ENCODE measurements around the gene MRPS6.

Gene MRPS6

GRCh38 chr21:34055615-34056014, 17.8 kb upstream of the MRPS6 start:
- no peak for DNase-seq
- intact Hi-C loops (cut with DNase I) = no loop called here

GRCh38 chr21:34061983-34062382, 11.4 kb upstream of the MRPS6 start:
- no peak for DNase-seq
- intact Hi-C loops (cut with DNase I) = no loop called here

- no peak for DNase-seq
- intact Hi-C loops (cut with DNase I) = no loop called here
These were observed 8.4 kb upstream of the MRPS6 start for GRCh38 chr21:34065027-34065426.

GRCh38 chr21:34071683-34072082, 1.7 kb upstream of the MRPS6 start:
- intact Hi-C loops (cut with DNase I) = loop anchor here (5.0 to 10.0 kb wide), 3 partner anchors 127 to 276 kb away; no protein-coding TSS in a partner anchor

GRCh38 chr21:34072145-34073031, 990 bp upstream of the MRPS6 start:
- intact Hi-C loops (cut with DNase I) = loop anchor here (5.0 to 10.0 kb wide), 3 partner anchors 128 to 275 kb away; no protein-coding TSS in a partner anchor
- DNase-seq = peak in 24 of 42 donors; percentile 5 to 74 (median 30)

More at GRCh38 chr21:34071683-34072082, 1.7 kb upstream of the MRPS6 start:
- DNase-seq = no peak

- intact Hi-C loops (cut with DNase I) = loop anchor here (5.0 to 10.0 kb wide), 3 partner anchors 128 to 273 kb away; no protein-coding TSS in a partner anchor
- peak in 37 of 42 donors; percentile 10 to 74 (median 37) for DNase-seq
These were observed 438 bp downstream of the MRPS6 start for GRCh38 chr21:34073749-34074282.

GRCh38 chr21:34074283-34075090, 1.1 kb downstream of the MRPS6 start:
- intact Hi-C loops (cut with DNase I) = loop anchor here (5.0 to 10.0 kb wide), 3 partner anchors 128 to 273 kb away; no protein-coding TSS in a partner anchor
- DNase-seq = peak in 4 of 42 donors; percentile 4 to 45 (median 22)

- intact Hi-C loops (cut with DNase I) = loop anchor here (10.0 kb wide), 1 partner anchor 130 kb away; no protein-coding TSS in a partner anchor
- no peak for DNase-seq
These were observed 1.7 kb downstream of the MRPS6 start for GRCh38 chr21:34075091-34075425.

- no peak for DNase-seq
- intact Hi-C loops (cut with DNase I) = loop anchor here (10.0 kb wide), 1 partner anchor 131 kb away; no protein-coding TSS in a partner anchor
These were observed 2.6 kb downstream of the MRPS6 start for GRCh38 chr21:34075760-34076660.

- intact Hi-C loops (cut with DNase I) = loop anchor here (10.0 kb wide), 1 partner anchor 132 kb away; no protein-coding TSS in a partner anchor
- DNase-seq = no peak
These were observed 3.5 kb downstream of the MRPS6 start for GRCh38 chr21:34076835-34077234.

GRCh38 chr21:34077888-34078287, 4.5 kb downstream of the MRPS6 start:
- DNase-seq = no peak
- intact Hi-C loops (cut with DNase I) = loop anchor here (10.0 kb wide), 1 partner anchor 133 kb away; no protein-coding TSS in a partner anchor

- no peak for DNase-seq
- intact Hi-C loops (cut with DNase I) = loop anchor here (10.0 kb wide), 1 partner anchor 134 kb away; no protein-coding TSS in a partner anchor
These were observed 5.5 kb downstream of the MRPS6 start for GRCh38 chr21:34078915-34079314.

- intact Hi-C loops (cut with DNase I) = no loop called here
- DNase-seq = no peak
These were observed 7.3 kb downstream of the MRPS6 start for GRCh38 chr21:34080710-34081109.

GRCh38 chr21:34082769-34083168, 9.4 kb downstream of the MRPS6 start:
- intact Hi-C loops (cut with DNase I) = no loop called here
- DNase-seq = no peak

GRCh38 chr21:34083357-34083756, 10.0 kb downstream of the MRPS6 start:
- intact Hi-C loops (cut with DNase I) = no loop called here
- no peak for DNase-seq

GRCh38 chr21:34085129-34085528, 11.8 kb downstream of the MRPS6 start:
- intact Hi-C loops (cut with DNase I) = no loop called here
- DNase-seq = no peak

- intact Hi-C loops (cut with DNase I) = no loop called here
- no peak for DNase-seq
These were observed 13.5 kb downstream of the MRPS6 start for GRCh38 chr21:34086887-34087306.

GRCh38 chr21:34088752-34089151, 15.4 kb downstream of the MRPS6 start:
- no peak for DNase-seq
- intact Hi-C loops (cut with DNase I) = no loop called here
